HFFc6 (cell line): Measurements from ENCODE around the gene ENTPD3. TPM values are rescaled to one million over a fixed set of nuclear protein-coding genes. Genes with fewer than 3 reads are reported as not detected.

Source experiments
- DNase-seq: peaks from one replicate; pipeline ENCODE4 v3.0.0-alpha.2; 2018
- H3K27ac Mint-ChIP-seq: 2 replicates; pipeline ENCODE4 v1.8.0; 2020; ENCODE audit warnings: mild to moderate bottlenecking, mixed read lengths
- H3K27me3 Mint-ChIP-seq: 2 replicates; pipeline ENCODE4 v1.8.0; 2021; ENCODE audit warnings: mild to moderate bottlenecking, moderate library complexity, mixed read lengths; ENCODE audit not compliant: insufficient read depth
- H3K36me3 Mint-ChIP-seq: 2 replicates; pipeline ENCODE4 v1.8.0; 2021; ENCODE audit warnings: low read depth, mixed read lengths
- H3K4me1 Mint-ChIP-seq: 2 replicates; pipeline ENCODE4 v1.8.0; 2020; ENCODE audit warnings: low read depth, mixed read lengths
- H3K4me3 Mint-ChIP-seq: 2 replicates; pipeline ENCODE4 v1.8.0; 2020; ENCODE audit warnings: mild to moderate bottlenecking, moderate library complexity, mixed read lengths
- H3K9me3 Mint-ChIP-seq: 2 replicates; pipeline ENCODE4 v1.8.0; 2020; ENCODE audit warnings: mild to moderate bottlenecking, mixed read lengths
- total RNA-seq, 6 experiments: library from RNA; stranded (reverse); fragmentation: NEBNext Ultra II Directional; extraction: Animal tissue kit (Norgen Biotek cat#: 25700); gene quantifications; 2 replicates in 1 of 6; 3 replicates in 5 of 6; pipeline ENCODE4 v1.2.3, GENCODE V29; 2021
- TF ChIP-seq, protein P1 (sequence below): fragments of 200-600 bp; sonication (generic); IDR thresholded peaks from 2 replicates; pipeline ENCODE4 v1.5.0; 2021; ENCODE audit warnings: antibody characterized with exemption, mild to moderate bottlenecking

Gene ENTPD3
- total RNA-seq, 6 experiments from 2014 or later = not detected

DNA sequence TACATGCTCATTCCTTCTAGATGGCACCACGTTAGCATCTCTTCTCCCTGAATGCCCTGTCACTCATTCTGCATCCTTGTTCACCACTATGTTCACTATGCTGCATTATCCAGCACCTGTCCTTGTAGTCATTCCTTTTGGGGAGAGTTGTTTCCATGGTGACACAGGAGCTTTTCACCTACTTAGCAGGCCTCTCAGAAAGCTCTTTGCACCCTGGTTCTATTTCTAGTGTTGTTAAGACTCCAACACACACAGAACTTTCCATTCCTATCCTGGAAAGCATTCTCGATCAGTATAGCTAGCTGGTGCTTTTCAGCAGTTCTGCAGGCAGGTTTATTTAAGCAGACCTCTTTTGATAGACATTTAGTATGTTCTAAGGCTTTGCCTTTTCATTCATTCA lies 63.5 kb downstream of the ENTPD3 start:
- Mint-ChIP-seq H3K27ac (no peak overlapping the region), H3K4me3 (no peak overlapping the region), H3K9me3 (no peaks in the 10 kb centered on the region), H3K27me3 (peaks cover 4% of the 10 kb centered on the region), H3K36me3 (peaks cover 3% of the 10 kb centered on the region; the same call in 1 of the 2 replicates), H3K4me1 (peaks cover 42% of the 10 kb centered on the region)
- DNase-seq = no peak
- TF ChIP-seq, protein P1, sequence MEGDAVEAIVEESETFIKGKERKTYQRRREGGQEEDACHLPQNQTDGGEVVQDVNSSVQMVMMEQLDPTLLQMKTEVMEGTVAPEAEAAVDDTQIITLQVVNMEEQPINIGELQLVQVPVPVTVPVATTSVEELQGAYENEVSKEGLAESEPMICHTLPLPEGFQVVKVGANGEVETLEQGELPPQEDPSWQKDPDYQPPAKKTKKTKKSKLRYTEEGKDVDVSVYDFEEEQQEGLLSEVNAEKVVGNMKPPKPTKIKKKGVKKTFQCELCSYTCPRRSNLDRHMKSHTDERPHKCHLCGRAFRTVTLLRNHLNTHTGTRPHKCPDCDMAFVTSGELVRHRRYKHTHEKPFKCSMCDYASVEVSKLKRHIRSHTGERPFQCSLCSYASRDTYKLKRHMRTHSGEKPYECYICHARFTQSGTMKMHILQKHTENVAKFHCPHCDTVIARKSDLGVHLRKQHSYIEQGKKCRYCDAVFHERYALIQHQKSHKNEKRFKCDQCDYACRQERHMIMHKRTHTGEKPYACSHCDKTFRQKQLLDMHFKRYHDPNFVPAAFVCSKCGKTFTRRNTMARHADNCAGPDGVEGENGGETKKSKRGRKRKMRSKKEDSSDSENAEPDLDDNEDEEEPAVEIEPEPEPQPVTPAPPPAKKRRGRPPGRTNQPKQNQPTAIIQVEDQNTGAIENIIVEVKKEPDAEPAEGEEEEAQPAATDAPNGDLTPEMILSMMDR = no peak

DNA sequence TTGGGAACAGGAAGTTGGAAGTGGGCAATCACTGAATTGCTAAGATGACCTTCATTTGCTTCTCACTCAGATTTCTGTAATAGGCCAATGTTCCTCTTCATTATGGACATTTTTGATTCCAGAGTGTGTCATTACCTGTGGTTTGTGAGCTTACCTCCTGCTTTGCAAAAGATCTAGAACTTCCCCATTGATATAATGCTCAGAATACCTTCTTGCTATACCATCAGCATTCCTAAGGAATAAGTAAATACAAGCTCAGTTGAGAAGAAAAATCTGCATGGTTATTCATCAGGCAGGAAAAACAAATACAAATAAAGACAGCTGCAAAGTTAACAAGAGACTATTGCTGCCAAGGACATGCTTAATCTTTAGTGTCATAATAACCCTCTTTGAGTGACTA lies 64.6 kb downstream of the ENTPD3 start:
- DNase-seq = peak; percentile 7
- Mint-ChIP-seq H3K4me1 (peaks cover 47% of the 10 kb centered on the region), H3K27me3 (peaks cover 4% of the 10 kb centered on the region), H3K9me3 (no peaks in the 10 kb centered on the region), H3K27ac (no peak overlapping the region; the same call in 1 of the 2 replicates), H3K36me3 (peaks cover 7% of the 10 kb centered on the region; the same call in 1 of the 2 replicates), H3K4me3 (peak overlapping the region; percentile 94; the same call in 1 of the 2 replicates)
- TF ChIP-seq, protein P1 = no peak

DNA sequence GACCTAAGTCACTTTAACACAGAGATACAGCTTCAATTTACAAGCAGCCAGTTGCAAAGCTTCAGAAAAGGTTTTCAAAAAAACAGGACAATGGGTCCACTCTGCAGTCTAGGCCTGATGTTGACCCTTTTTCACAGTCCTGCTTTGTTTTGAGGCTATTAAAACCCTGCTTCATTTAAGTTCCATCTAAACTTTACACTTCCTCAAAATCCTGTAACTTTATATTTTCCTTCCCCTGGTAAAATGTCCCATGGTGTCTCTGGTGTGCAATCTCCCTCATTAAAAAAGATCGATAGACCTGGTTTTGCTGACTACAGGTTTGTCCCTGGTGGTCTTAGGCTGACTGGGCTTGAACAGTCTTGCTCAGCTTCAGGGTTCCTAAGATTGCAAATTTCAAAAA lies 65.1 kb downstream of the ENTPD3 start:
- TF ChIP-seq, protein P1 = no peak
- Mint-ChIP-seq H3K4me1 (peaks cover 51% of the 10 kb centered on the region), H3K9me3 (peaks cover 3% of the 10 kb centered on the region; the same call in 1 of the 2 replicates), H3K36me3 (peaks cover 12% of the 10 kb centered on the region), H3K4me3 (peak overlapping the region; percentile 94), H3K27me3 (peaks cover 4% of the 10 kb centered on the region), H3K27ac (peak overlapping the region; percentile 86)
- DNase-seq = no peak

DNA sequence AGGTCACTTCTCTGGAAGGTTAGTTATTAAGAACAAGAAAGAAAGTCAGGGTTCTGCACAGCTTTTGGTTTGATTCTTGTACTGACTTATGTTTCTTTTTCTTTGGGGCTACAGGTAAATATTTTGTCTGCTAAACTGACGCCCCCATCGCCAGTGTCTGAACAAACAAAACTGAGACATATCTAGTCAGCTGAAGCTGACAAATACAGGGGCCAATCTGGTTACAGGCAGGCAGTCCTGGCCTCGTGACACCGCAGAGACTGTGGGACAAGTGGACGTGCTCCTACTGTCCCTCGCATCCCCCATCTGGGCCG lies 65.5 kb downstream of the ENTPD3 start:
- TF ChIP-seq, protein P1 = no peak
- H3K27ac Mint-ChIP-seq = peak overlapping the region; percentile 86
- peaks cover 5% of the 10 kb centered on the region; the same call in 1 of the 2 replicates for H3K9me3 Mint-ChIP-seq
- no peak for DNase-seq
- peak overlapping the region; percentile 94 for H3K4me3 Mint-ChIP-seq
- H3K36me3 Mint-ChIP-seq = peaks cover 15% of the 10 kb centered on the region
- peaks cover 4% of the 10 kb centered on the region for H3K27me3 Mint-ChIP-seq
- peaks cover 53% of the 10 kb centered on the region for H3K4me1 Mint-ChIP-seq

DNA sequence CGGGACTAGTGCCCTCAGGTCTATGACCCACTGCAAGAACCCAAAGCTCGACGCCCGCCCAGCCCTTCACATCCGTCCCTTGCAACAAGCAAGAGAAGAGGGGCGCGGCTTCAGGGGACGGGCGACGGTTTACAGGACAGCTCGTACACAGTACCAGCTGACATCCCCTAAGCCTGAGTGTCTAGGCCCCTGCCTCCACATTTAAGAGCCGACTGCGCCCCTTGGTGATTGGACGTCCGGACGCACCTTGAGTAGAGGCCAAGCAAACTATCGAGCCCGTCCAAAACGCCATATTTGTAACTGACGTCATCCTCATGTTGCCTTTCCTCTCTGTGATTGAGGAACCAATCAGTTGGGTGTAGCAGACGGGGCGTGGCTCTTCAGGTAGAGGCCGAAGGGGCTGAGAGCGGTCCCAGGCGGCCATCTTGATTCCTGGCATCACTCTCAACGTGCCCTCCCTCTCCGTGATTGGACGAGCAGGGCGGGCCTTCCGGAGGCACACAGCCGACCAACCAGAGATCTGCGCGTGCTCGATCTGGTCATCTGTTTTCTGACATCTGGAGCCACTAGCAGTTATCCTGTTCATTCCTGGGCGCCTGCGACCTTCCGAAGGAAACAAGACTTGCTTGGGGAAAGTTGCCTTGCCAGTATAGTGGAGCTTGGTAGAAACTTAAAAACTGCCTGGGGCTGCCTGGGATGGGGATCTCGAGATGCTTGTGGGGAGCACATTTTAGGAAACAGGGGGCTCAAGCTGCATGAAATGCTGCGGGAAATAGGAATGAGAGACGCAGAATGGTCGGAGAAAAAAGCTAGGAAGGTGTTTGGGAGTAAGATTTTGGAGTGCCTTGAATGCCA lies 66.1 kb downstream of the ENTPD3 start:
- H3K27ac Mint-ChIP-seq = peak overlapping the region; percentile 86
- peaks cover 5% of the 10 kb centered on the region; the same call in 1 of the 2 replicates for H3K9me3 Mint-ChIP-seq
- H3K4me1 Mint-ChIP-seq = peaks cover 57% of the 10 kb centered on the region
- DNase-seq = peak; percentile 99
- H3K27me3 Mint-ChIP-seq = peaks cover 4% of the 10 kb centered on the region
- TF ChIP-seq, protein P1 = no peak
- H3K4me3 Mint-ChIP-seq = peak overlapping the region; percentile 94
- H3K36me3 Mint-ChIP-seq = peaks cover 21% of the 10 kb centered on the region
